Osteocyte (in vitro differentiated cells): ENCODE results near the gene MAP3K14. TPM values are rescaled to one million over a fixed set of nuclear protein-coding genes. Genes with fewer than 3 reads are reported as not detected.

Source experiments
- DNase-seq: peaks from one replicate; pipeline ENCODE4 v3.0.0; 2021; ENCODE audit warnings: mixed read lengths; ENCODE audit not compliant: unreplicated experiment; ENCODE audit errors: extremely low spot score
- H3K27ac Mint-ChIP-seq: one replicate; pipeline ENCODE4 v1.8.0; 2021; ENCODE audit warnings: mild to moderate bottlenecking, mixed read lengths; ENCODE audit not compliant: unreplicated experiment
- H3K27me3 Mint-ChIP-seq: one replicate; pipeline ENCODE4 v1.8.0; 2021; ENCODE audit warnings: mixed read lengths; ENCODE audit not compliant: unreplicated experiment
- H3K36me3 Mint-ChIP-seq: one replicate; pipeline ENCODE4 v1.8.0; 2021; ENCODE audit warnings: mixed read lengths; ENCODE audit not compliant: unreplicated experiment
- H3K4me1 Mint-ChIP-seq: one replicate; pipeline ENCODE4 v1.8.0; 2021; ENCODE audit warnings: mixed read lengths; ENCODE audit not compliant: unreplicated experiment
- H3K4me3 Mint-ChIP-seq: one replicate; pipeline ENCODE4 v1.8.0; 2021; ENCODE audit warnings: mild to moderate bottlenecking, moderate library complexity, mixed read lengths; ENCODE audit not compliant: unreplicated experiment
- H3K9me3 Mint-ChIP-seq: one replicate; pipeline ENCODE4 v1.8.0; 2021; ENCODE audit warnings: mixed read lengths; ENCODE audit not compliant: unreplicated experiment
- total RNA-seq: library from RNA; stranded (reverse); gene quantifications from 2 replicates; pipeline ENCODE4 v1.2.1, GENCODE V29; 2021
- TF ChIP-seq, protein P1 (sequence below): fragments of 200-600 bp; sonication (generic); IDR thresholded peaks from 2 replicates; pipeline ENCODE4 v1.5.0; 2021; ENCODE audit warnings: antibody characterized with exemption, mild to moderate bottlenecking, moderate library complexity

MAP3K14 gene
- total RNA-seq, 1 donor from 2014 or later: 13.2 TPM

DNA sequence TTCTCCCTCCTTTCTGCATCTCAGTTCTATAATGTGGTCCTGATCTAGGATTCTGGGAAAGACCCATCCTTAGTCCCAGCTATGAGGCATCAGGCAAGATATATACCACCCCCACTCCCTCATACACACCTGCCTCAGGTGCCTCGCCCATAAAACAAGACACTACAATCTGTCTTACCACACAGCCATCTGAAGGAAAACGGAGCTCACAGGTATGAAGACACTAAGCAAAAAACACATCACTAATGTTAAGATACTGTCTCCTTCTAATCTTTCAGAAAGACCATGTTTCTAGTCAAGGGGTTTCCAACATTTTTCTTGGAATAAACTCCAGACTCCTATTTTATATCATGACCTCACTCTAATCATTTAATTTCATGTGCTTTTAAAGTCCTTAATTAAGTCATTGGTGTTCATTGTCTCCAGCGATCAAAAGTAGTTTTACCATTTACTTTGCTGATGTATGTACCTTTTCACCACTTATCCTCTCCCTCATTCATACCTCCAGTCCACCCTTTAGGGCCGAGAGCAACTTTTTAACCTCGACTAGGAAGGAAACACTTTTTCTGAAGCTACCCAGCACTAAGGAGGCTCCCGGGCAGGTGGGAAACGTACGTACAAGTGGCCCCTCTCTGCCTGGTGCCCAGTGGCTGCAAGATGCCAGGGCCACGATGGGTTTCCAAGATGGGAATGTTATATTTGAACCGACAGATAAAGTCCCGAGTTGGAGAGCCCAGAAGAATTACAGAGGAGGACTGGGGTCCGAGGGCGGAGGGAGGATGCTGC is 979 bp downstream of the MAP3K14 start:
- H3K27me3 Mint-ChIP-seq: no peaks in the 10 kb centered on the region
- TF ChIP-seq, protein P1, sequence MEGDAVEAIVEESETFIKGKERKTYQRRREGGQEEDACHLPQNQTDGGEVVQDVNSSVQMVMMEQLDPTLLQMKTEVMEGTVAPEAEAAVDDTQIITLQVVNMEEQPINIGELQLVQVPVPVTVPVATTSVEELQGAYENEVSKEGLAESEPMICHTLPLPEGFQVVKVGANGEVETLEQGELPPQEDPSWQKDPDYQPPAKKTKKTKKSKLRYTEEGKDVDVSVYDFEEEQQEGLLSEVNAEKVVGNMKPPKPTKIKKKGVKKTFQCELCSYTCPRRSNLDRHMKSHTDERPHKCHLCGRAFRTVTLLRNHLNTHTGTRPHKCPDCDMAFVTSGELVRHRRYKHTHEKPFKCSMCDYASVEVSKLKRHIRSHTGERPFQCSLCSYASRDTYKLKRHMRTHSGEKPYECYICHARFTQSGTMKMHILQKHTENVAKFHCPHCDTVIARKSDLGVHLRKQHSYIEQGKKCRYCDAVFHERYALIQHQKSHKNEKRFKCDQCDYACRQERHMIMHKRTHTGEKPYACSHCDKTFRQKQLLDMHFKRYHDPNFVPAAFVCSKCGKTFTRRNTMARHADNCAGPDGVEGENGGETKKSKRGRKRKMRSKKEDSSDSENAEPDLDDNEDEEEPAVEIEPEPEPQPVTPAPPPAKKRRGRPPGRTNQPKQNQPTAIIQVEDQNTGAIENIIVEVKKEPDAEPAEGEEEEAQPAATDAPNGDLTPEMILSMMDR: no peak
- H3K4me1 Mint-ChIP-seq: peaks cover 85% of the 10 kb centered on the region
- H3K4me3 Mint-ChIP-seq: peak overlapping the region; percentile 90
- peak overlapping the region; percentile 79 for H3K27ac Mint-ChIP-seq
- no peaks in the 10 kb centered on the region for H3K36me3 Mint-ChIP-seq
- no peaks in the 10 kb centered on the region for H3K9me3 Mint-ChIP-seq
- DNase-seq: no peak

DNA sequence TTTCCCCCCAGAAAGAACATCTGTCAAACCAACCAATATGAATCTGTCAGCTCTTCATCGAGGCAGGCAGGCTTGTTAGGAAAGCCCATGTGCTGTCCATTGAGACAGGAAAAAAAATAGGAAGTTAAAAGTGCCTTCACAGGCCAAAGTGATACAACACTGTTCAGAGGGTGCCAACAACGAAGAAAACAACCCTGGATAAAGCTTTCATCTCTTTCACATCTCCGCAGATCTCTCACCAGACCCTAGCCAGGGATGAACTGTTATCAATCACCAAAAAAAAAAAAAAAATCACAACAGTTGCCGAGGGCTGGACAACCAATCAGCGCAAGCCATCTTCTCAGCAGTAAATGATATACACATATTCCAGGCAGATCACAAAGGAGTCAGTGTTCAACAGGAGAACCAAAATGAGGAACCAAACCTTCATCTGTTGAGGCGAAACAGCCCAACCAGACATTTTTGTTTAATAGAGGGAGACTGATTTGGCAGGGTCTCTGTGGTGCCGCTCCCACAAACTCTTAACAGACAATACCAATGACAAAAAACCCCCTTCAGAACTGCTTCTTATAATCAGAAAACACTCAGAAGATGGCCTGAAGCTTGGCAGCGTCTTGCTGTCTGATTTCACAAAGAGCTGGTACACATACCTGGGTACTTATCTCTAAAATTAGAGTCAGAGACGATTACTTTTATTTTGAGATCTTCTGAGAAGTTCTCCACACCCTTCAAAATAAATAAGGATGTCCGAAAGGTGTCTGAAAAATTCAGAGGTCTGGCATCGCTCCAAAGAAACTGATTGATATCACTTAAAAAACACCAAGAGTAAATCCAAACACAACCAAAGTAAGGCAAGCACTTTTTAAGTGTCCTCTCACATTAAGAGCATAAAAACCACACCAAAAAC is 1.8 kb downstream of the MAP3K14 start:
- TF ChIP-seq, protein P1: no peak
- Mint-ChIP-seq H3K9me3 (no peaks in the 10 kb centered on the region), H3K27ac (peak overlapping the region; percentile 79), H3K27me3 (no peaks in the 10 kb centered on the region), H3K4me1 (peaks cover 85% of the 10 kb centered on the region), H3K36me3 (no peaks in the 10 kb centered on the region), H3K4me3 (peak overlapping the region; percentile 90)
- no peak for DNase-seq

DNA sequence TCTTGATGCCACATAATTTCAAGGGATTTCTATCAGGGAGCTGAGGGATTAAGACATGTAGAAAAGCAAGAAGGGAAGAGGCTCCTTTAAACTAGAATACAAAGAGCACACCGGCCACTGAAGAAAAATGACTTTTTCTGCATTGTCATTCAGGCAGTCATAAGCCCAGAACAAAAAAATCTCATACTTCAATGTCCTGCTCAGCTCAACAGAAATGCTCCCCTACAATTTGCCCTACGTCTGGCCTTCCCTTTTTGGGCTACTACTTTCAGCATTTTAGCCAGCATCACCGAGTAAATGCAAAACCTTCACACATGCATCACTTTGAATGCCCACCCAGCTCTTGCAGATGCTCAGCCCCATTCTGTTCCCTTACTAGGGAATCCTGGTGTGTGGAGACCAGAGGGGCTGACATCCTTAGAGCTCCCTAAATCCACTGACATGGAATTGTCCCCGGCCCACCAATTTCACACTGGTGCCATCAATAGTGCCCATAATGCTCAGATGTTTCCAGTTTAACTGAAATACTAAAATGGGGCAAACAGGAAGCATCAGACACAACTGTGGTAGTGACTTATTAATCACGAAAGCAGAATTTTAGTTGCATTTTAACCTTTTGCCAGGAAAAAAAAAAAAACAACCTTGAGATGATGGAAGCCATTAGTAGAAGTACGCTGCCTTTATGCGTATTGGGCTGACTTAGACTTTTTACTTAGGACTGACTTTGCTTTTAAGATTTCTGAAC is 2.7 kb downstream of the MAP3K14 start:
- TF ChIP-seq, protein P1: no peak
- H3K27ac Mint-ChIP-seq: peak overlapping the region; percentile 45
- H3K4me3 Mint-ChIP-seq: peak overlapping the region; percentile 90
- H3K27me3 Mint-ChIP-seq: no peaks in the 10 kb centered on the region
- H3K36me3 Mint-ChIP-seq: peaks cover 3% of the 10 kb centered on the region
- no peaks in the 10 kb centered on the region for H3K9me3 Mint-ChIP-seq
- no peak for DNase-seq
- H3K4me1 Mint-ChIP-seq: peaks cover 77% of the 10 kb centered on the region

DNA sequence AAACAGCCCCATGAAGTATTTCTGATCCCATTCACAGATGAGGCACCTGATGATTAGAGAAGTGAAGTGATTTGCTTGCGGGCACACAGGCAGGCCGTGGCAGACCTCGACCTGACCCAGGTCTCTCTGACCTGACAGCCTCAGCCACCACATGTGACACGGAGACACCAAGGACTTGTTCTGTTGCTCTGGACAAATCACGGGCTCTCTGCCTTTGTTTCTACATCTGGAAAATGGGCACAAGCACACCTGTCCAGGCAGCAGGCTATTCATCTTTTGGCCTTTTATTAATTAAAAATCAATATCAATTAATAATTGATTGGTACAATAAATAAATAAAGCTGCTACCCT is 3.4 kb downstream of the MAP3K14 start:
- DNase-seq: no peak
- H3K27me3 Mint-ChIP-seq: no peaks in the 10 kb centered on the region
- no peak overlapping the region for H3K4me3 Mint-ChIP-seq
- TF ChIP-seq, protein P1: no peak
- peaks cover 5% of the 10 kb centered on the region for H3K36me3 Mint-ChIP-seq
- H3K9me3 Mint-ChIP-seq: no peaks in the 10 kb centered on the region
- H3K4me1 Mint-ChIP-seq: peaks cover 70% of the 10 kb centered on the region
- H3K27ac Mint-ChIP-seq: peak overlapping the region; percentile 95
